K562 (cell line): ENCODE measurements around the gene MAP2K3.

Source experiments
- MAFF ChIP-seq: IDR thresholded peaks from 2 replicates; pipeline ENCODE4 v1.6.1; 2012; ENCODE audit warnings: low read length, improper control_type of control experiment
- POLR2AphosphoS2 ChIP-seq: IDR thresholded peaks from 2 replicates; pipeline ENCODE4 v1.6.1; 2012; ENCODE audit warnings: low read length, improper control_type of control experiment
- PRPF4 ChIP-seq: fragments of 200-400 bp; formaldehyde crosslinking; IDR thresholded peaks from one replicate; pipeline ENCODE4 v1.6.1; 2017; ENCODE audit warnings: low read length, low read depth, mild to moderate bottlenecking; ENCODE audit not compliant: insufficient read depth, poor library complexity, severe bottlenecking
- RUNX1 ChIP-seq: sonication (generic); IDR thresholded peaks from 2 replicates; pipeline ENCODE4 v1.6.1; 2016; ENCODE audit warnings: antibody characterized with exemption, low read depth
- TCFL5 ChIP-seq: fragments of 250-450 bp; sonication (Bioruptor Pico); conservative IDR thresholded peaks from 2 replicates; pipeline ENCODE4 v1.6.1; 2021; ENCODE audit warnings: mild to moderate bottlenecking, moderate library complexity, matching md5 sums
- TF ChIP-seq, protein P1 (sequence below), 3 experiments: IDR thresholded peaks in 2 of 3; conservative IDR thresholded peaks in 1 of 3; 2 replicates each; pipeline ENCODE4 v1.5.1; 2011 to 2012; ENCODE audit warnings: low read length in 3 of 3, mild to moderate bottlenecking in 3 of 3, control low read depth in 2 of 3, improper control_type of control experiment in 1 of 3, inconsistent platforms in 1 of 3, low read depth in 1 of 3, mixed read lengths in 1 of 3, moderate library complexity in 1 of 3; ENCODE audit not compliant: insufficient read depth in 2 of 3
- TF ChIP-seq, protein P2 (sequence below): sonication (generic); formaldehyde crosslinking; IDR thresholded peaks from 2 replicates; pipeline ENCODE4 v1.8.1; 2023; ENCODE audit warnings: missing genetic modification reagents, mild to moderate bottlenecking, borderline replicate concordance

DNA sequence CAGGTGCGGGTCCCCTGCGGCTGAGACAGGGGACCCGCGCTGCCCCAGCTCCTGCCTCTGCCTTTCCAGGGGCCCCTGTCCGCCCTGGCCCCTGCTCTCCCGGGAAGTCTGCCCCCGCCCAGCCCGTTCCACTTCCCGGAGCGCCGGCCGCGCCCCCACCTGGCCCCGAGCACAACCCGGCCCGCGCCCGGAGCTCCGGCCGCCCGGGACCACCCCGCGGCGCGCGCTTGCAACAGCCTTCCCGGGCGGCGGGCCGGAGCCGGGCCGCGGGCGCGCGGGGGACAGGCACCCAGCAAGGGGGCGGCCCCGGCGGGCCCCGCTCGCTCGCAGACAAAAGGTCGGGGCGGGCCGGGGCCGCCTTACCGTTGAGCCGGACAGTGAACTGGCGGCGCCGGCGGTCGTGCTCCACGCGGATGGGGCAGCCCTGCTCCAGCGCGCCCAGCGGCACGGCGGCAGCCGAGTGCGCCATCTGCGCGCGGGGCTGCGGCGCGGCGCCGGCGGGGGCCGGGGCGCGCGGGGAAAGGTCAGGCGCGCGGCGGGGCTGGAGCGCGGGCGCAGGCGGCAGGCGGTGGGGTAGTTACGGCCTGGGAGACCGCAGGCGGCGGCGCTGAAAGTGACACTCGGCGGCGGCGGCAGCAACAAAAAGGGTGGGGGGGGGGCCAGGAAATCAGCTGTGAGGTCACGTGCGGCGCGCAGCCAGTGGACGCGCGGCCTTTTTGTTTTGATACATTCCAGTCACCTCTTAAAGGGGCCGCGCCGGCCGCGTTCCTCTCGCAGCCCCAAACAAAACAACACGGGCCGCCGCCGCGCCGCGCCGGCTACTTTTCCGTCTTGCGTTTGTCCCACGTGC is 31.5 kb upstream of the MAP2K3 start, which contains the start of gene NATD1:
- no peak for TF ChIP-seq TCFL5
- TF ChIP-seq, protein P1, sequence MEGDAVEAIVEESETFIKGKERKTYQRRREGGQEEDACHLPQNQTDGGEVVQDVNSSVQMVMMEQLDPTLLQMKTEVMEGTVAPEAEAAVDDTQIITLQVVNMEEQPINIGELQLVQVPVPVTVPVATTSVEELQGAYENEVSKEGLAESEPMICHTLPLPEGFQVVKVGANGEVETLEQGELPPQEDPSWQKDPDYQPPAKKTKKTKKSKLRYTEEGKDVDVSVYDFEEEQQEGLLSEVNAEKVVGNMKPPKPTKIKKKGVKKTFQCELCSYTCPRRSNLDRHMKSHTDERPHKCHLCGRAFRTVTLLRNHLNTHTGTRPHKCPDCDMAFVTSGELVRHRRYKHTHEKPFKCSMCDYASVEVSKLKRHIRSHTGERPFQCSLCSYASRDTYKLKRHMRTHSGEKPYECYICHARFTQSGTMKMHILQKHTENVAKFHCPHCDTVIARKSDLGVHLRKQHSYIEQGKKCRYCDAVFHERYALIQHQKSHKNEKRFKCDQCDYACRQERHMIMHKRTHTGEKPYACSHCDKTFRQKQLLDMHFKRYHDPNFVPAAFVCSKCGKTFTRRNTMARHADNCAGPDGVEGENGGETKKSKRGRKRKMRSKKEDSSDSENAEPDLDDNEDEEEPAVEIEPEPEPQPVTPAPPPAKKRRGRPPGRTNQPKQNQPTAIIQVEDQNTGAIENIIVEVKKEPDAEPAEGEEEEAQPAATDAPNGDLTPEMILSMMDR (IDR thresholded peaks at IDR 0.05 in 2 of 3, conservative IDR thresholded peaks at IDR 0.05 in 1 of 3; ENCODE audit: insufficient read depth in 2 of 3, low read depth in 1 of 3, low read length in 3 of 3) = no peak
- TF ChIP-seq MAFF = no peak
- TF ChIP-seq PRPF4 = no peak
- TF ChIP-seq, protein P2, sequence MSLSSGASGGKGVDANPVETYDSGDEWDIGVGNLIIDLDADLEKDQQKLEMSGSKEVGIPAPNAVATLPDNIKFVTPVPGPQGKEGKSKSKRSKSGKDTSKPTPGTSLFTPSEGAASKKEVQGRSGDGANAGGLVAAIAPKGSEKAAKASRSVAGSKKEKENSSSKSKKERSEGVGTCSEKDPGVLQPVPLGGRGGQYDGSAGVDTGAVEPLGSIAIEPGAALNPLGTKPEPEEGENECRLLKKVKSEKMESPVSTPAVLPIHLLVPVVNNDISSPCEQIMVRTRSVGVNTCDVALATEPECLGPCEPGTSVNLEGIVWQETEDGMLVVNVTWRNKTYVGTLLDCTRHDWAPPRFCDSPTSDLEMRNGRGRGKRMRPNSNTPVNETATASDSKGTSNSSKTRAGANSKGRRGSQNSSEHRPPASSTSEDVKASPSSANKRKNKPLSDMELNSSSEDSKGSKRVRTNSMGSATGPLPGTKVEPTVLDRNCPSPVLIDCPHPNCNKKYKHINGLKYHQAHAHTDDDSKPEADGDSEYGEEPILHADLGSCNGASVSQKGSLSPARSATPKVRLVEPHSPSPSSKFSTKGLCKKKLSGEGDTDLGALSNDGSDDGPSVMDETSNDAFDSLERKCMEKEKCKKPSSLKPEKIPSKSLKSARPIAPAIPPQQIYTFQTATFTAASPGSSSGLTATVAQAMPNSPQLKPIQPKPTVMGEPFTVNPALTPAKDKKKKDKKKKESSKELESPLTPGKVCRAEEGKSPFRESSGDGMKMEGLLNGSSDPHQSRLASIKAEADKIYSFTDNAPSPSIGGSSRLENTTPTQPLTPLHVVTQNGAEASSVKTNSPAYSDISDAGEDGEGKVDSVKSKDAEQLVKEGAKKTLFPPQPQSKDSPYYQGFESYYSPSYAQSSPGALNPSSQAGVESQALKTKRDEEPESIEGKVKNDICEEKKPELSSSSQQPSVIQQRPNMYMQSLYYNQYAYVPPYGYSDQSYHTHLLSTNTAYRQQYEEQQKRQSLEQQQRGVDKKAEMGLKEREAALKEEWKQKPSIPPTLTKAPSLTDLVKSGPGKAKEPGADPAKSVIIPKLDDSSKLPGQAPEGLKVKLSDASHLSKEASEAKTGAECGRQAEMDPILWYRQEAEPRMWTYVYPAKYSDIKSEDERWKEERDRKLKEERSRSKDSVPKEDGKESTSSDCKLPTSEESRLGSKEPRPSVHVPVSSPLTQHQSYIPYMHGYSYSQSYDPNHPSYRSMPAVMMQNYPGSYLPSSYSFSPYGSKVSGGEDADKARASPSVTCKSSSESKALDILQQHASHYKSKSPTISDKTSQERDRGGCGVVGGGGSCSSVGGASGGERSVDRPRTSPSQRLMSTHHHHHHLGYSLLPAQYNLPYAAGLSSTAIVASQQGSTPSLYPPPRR = no peak
- no peak for TF ChIP-seq POLR2AphosphoS2
- TF ChIP-seq RUNX1 = no peak
